Cardiac fibroblast (primary cell): Measurements from ENCODE around the gene KIR2DL3.
"Not testable (repeated sequence)": the region's sequence is repeated elsewhere in the genome, so short reads cannot be mapped to it uniquely, and the experiment has no call there.

Experiments used
- DNase-seq, 2 donors: peaks; one replicate each; pipeline versions ENCODE4 v3.0.0 to v3.0.0-alpha.2; 2010; ENCODE audit warnings: low read depth in 2 of 2
- H3K4me3 ChIP-seq, 2 donors: replicated peaks in 1 of 2; 1 replicate in 1 of 2; 2 replicates in 1 of 2; pipeline ENCODE4 v1.5.1; 2011; ENCODE audit warnings: low read depth in 2 of 2, low read length in 2 of 2, mild to moderate bottlenecking in 2 of 2, moderate library complexity in 1 of 2
- CTCF ChIP-seq: IDR thresholded peaks from one replicate; pipeline ENCODE4 v1.5.1; 2011; ENCODE audit warnings: low read depth, mild to moderate bottlenecking, low read length, inconsistent platforms

KIR2DL3 gene

GRCh38 chr19:54727562-54727961 is 10.8 kb upstream of the KIR2DL3 start:
- TF ChIP-seq CTCF = no peak
- H3K4me3 ChIP-seq = no peak overlapping the region
- no peak for DNase-seq

GRCh38 chr19:54728167-54728566 is 10.1 kb upstream of the KIR2DL3 start:
- no peak overlapping the region for H3K4me3 ChIP-seq
- TF ChIP-seq CTCF = no peak
- DNase-seq = no peak

- no peak overlapping the region for H3K4me3 ChIP-seq
- DNase-seq = no peak
- TF ChIP-seq CTCF = no peak
These were observed 8.7 kb upstream of the KIR2DL3 start for GRCh38 chr19:54729416-54730188.

GRCh38 chr19:54731191-54731590 is 7.1 kb upstream of the KIR2DL3 start:
- TF ChIP-seq CTCF = no peak
- no peak for DNase-seq
- no peak overlapping the region for H3K4me3 ChIP-seq

GRCh38 chr19:54738715-54739114 is 402 bp downstream of the KIR2DL3 start:
- TF ChIP-seq CTCF = no peak
- no peak for DNase-seq
- no peak overlapping the region for H3K4me3 ChIP-seq

GRCh38 chr19:54739587-54740497 is 1.5 kb downstream of the KIR2DL3 start:
- no peak for DNase-seq
- no peak overlapping the region for H3K4me3 ChIP-seq
- TF ChIP-seq CTCF = no peak

- not testable (repeated sequence) for H3K4me3 ChIP-seq, DNase-seq
These were observed 3.6 kb downstream of the KIR2DL3 start for GRCh38 chr19:54741950-54742349.

- not testable (repeated sequence) for H3K4me3 ChIP-seq, DNase-seq
These were observed 5.8 kb downstream of the KIR2DL3 start for GRCh38 chr19:54744080-54744479.

- not testable (repeated sequence) for DNase-seq, H3K4me3 ChIP-seq
These were observed 9.5 kb downstream of the KIR2DL3 start for GRCh38 chr19:54747614-54748322.

- DNase-seq, H3K4me3 ChIP-seq: not testable (repeated sequence)
These were observed 12.0 kb downstream of the KIR2DL3 start for GRCh38 chr19:54750276-54750675.
